ENCODE measurements around the gene TSC22D3.

DNA sequence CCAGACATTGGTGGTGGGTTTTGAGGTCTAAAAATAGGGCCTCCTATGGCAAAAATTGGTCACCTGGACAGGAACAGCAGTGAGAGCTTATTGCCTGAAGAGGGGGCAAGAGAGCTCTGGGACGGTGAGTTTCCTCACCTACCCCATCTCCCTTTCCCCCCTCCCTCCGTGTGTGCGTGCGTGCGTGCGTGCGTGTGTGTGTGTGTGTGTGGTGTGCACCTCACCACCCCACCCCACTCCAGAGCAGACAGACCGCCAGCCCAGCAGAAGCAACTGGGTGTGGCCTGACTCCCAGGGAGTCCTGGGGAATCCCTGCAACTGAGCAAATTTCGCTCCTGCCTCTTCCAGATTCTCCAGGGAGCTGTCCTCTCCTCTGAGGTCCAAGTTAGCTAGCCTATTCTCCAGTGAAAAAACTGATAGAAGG is 102.6 kb downstream of the TSC22D3 start:
- TF ChIP-seq, protein P1, sequence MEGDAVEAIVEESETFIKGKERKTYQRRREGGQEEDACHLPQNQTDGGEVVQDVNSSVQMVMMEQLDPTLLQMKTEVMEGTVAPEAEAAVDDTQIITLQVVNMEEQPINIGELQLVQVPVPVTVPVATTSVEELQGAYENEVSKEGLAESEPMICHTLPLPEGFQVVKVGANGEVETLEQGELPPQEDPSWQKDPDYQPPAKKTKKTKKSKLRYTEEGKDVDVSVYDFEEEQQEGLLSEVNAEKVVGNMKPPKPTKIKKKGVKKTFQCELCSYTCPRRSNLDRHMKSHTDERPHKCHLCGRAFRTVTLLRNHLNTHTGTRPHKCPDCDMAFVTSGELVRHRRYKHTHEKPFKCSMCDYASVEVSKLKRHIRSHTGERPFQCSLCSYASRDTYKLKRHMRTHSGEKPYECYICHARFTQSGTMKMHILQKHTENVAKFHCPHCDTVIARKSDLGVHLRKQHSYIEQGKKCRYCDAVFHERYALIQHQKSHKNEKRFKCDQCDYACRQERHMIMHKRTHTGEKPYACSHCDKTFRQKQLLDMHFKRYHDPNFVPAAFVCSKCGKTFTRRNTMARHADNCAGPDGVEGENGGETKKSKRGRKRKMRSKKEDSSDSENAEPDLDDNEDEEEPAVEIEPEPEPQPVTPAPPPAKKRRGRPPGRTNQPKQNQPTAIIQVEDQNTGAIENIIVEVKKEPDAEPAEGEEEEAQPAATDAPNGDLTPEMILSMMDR (IDR thresholded peaks at IDR 0.05): peak; percentile 65
- TF ChIP-seq EZH2 (IDR thresholded peaks at IDR 0.05; ENCODE audit: borderline replicate concordance, insufficient read depth, low read depth, low read length, poor library complexity, severe bottlenecking): no peak
